HepG2 (cell line): ENCODE measurements around the gene CDC34. TPM values are rescaled to one million over a fixed set of nuclear protein-coding genes. Genes with fewer than 3 reads are reported as not detected.

Experiments
- ATAC-seq: fragments of 200-7000 bp; cut with Tn5 transposase; 3 replicates; pipeline ENCODE4 v1.9.1; 2020; ENCODE audit warnings: mild to moderate bottlenecking, moderate library complexity
- BruUV-seq: library from RNA; stranded (reverse); fragments of 400-500 nt; replicated peaks from 2 replicates; lab custom pipeline; 2021; lab: Mats Ljungman, UMichigan
- CTCF ChIA-PET: fragments of 300-600 bp; formaldehyde crosslinking; extraction: SDS; loops from one replicate; lab custom pipeline; 2021; ENCODE audit warnings: low total read pairs, inconsistent platforms, low intra/inter-chr PET ratio; lab: Yijun Ruan, JAX
- POLR2A ChIA-PET: fragments of 350-600 bp; sonication (Branson Sonifier 250); formaldehyde crosslinking; loops from one replicate; lab custom pipeline; 2020; ENCODE audit warnings: antibody characterized with exemption, inconsistent platforms; lab: Yijun Ruan, JAX
- DNase-seq: peaks from one replicate; pipeline ENCODE4 v3.0.0-alpha.2; 2015; ENCODE audit warnings: low spot score
- FAIRE-seq: peaks from 3 replicates; lab custom pipeline; 2011; peaks lifted over from hg19 to GRCh38; lab: Jason Lieb, UNC
- H2AFZ ChIP-seq: one replicate; pipeline ENCODE4 v1.6.1; 2011; ENCODE audit warnings: low read length, inconsistent platforms
- H3K27ac ChIP-seq: fragments of 300-600 bp; 3 replicates; pipeline ENCODE4 v1.8.0; 2011; ENCODE audit warnings: mixed run types, mild to moderate bottlenecking, mixed read lengths, low read length, inconsistent platforms; ENCODE audit not compliant: insufficient read depth; ENCODE audit errors: extremely low read length
- H3K27me3 ChIP-seq, 2 experiments: fragments of 200-600 bp in 1 of 2; 2 replicates in 1 of 2; 3 replicates in 1 of 2; pipeline versions ENCODE4 v1.6.0 to v1.8.0; 2011; ENCODE audit warnings: low read length in 2 of 2, mild to moderate bottlenecking in 2 of 2, moderate library complexity in 2 of 2, inconsistent platforms in 1 of 2; ENCODE audit not compliant: insufficient read depth in 2 of 2, control insufficient read depth in 1 of 2
- H3K36me3 ChIP-seq, 2 experiments: fragments of 200-600 bp in 1 of 2; replicated peaks in 1 of 2; 2 replicates in 1 of 2; 3 replicates in 1 of 2; pipeline versions ENCODE4 v1.5.1 to v1.8.0; 2011; ENCODE audit warnings: low read length in 2 of 2, inconsistent platforms in 1 of 2; ENCODE audit not compliant: insufficient read depth in 2 of 2, control insufficient read depth in 1 of 2
- H3K4me1 ChIP-seq: 2 replicates; pipeline ENCODE4 v1.5.1; 2012; ENCODE audit warnings: low read length, inconsistent platforms; ENCODE audit not compliant: insufficient read depth
- H3K4me2 ChIP-seq: 2 replicates; pipeline ENCODE4 v1.6.0; 2011; ENCODE audit warnings: low read depth, low read length, inconsistent platforms
- H3K4me3 ChIP-seq, 3 experiments: fragments of 200-600 bp in 1 of 3; sonication (generic), shearing (Covaris generic) in 1 of 3; replicated peaks in 1 of 3; 2 replicates each; pipeline ENCODE4 v1.5.1; 2011 to 2016; ENCODE audit warnings: low read length in 3 of 3, inconsistent platforms in 2 of 3, low read depth in 2 of 3, mild to moderate bottlenecking in 2 of 3, control low read depth in 1 of 3, mixed read lengths in 1 of 3; ENCODE audit not compliant: insufficient read depth in 1 of 3
- H3K79me2 ChIP-seq: one replicate; pipeline ENCODE4 v1.6.1; 2011; ENCODE audit warnings: low read length, inconsistent platforms; ENCODE audit not compliant: insufficient read depth
- H3K9ac ChIP-seq: 2 replicates; pipeline ENCODE4 v1.6.0; 2011; ENCODE audit warnings: mild to moderate bottlenecking, low read depth, low read length, inconsistent platforms; ENCODE audit not compliant: insufficient read depth
- H3K9me3 ChIP-seq: 2 replicates; pipeline ENCODE4 v1.5.1; 2012; ENCODE audit warnings: mild to moderate bottlenecking, low read length
- H4K20me1 ChIP-seq: 2 replicates; pipeline ENCODE4 v1.6.0; 2011; ENCODE audit warnings: inconsistent platforms, mild to moderate bottlenecking, low read length, moderate library complexity; ENCODE audit not compliant: insufficient read depth
- ATM ChIP-seq: fragments of 450-650 bp; IDR thresholded peaks from 2 replicates; pipeline ENCODE4 v1.7.1; 2017; ENCODE audit warnings: mild to moderate bottlenecking, borderline replicate concordance
- BCL6 ChIP-seq: IDR thresholded peaks from 2 replicates; pipeline ENCODE4 v1.6.1; 2016; ENCODE audit warnings: missing genetic modification reagents, missing compliant biosample characterization
- CBX1 ChIP-seq: IDR thresholded peaks from one replicate; pipeline ENCODE4 v1.6.1; 2016; ENCODE audit warnings: antibody characterized with exemption, low read depth
- CBX5 ChIP-seq: sonication (generic); formaldehyde crosslinking; IDR thresholded peaks from 2 replicates; pipeline ENCODE4 v1.4.0; 2020; ENCODE audit warnings: missing genetic modification reagents, borderline replicate concordance
- ESRRA ChIP-seq: sonication (generic); formaldehyde crosslinking; IDR thresholded peaks from 2 replicates; pipeline ENCODE4 v1.5.1; 2020; ENCODE audit warnings: mild to moderate bottlenecking, low read depth, missing genetic modification reagents
- FOSL2 ChIP-seq: sonication (generic); formaldehyde crosslinking; IDR thresholded peaks from 2 replicates; pipeline ENCODE4 v1.4.0; 2020; ENCODE audit warnings: missing genetic modification reagents
- GATAD2A ChIP-seq: IDR thresholded peaks from 2 replicates; pipeline ENCODE4 v1.6.1; 2016
- MAFG ChIP-seq: sonication (generic); formaldehyde crosslinking; IDR thresholded peaks from 2 replicates; pipeline ENCODE4 v1.5.1; 2020; ENCODE audit warnings: mild to moderate bottlenecking, missing genetic modification reagents
- MTA3 ChIP-seq: sonication (generic); formaldehyde crosslinking; IDR thresholded peaks from 2 replicates; pipeline ENCODE4 v1.4.0; 2020; ENCODE audit warnings: missing genetic modification reagents
- MYNN ChIP-seq: sonication (generic); formaldehyde crosslinking; IDR thresholded peaks from 2 replicates; pipeline ENCODE4 v1.4.0; 2020; ENCODE audit warnings: mild to moderate bottlenecking, low read depth, missing genetic modification reagents
- NR0B2 ChIP-seq: sonication (generic); formaldehyde crosslinking; IDR thresholded peaks from 2 replicates; pipeline ENCODE4 v1.4.0; 2020; ENCODE audit warnings: mild to moderate bottlenecking, missing genetic modification reagents
- REST ChIP-seq, 2 experiments: IDR thresholded peaks; 2 replicates each; pipeline ENCODE4 v1.6.1; 2011 to 2012; ENCODE audit warnings: low read length in 2 of 2, borderline replicate concordance in 1 of 2, low read depth in 1 of 2, mild to moderate bottlenecking in 1 of 2, moderate library complexity in 1 of 2
- SOX13 ChIP-seq, 3 experiments: fragments of 450-650 bp in 1 of 3; sonication (generic) in 1 of 3; formaldehyde crosslinking in 1 of 3; IDR thresholded peaks in 2 of 3; conservative IDR thresholded peaks in 1 of 3; 2 replicates each; pipeline versions ENCODE4 v1.5.0 to v1.6.1; 2016 to 2020; ENCODE audit warnings: antibody characterized with exemption in 1 of 3, mild to moderate bottlenecking in 1 of 3, missing compliant biosample characterization in 1 of 3, missing genetic modification reagents in 1 of 3, moderate library complexity in 1 of 3
- SP5 ChIP-seq: IDR thresholded peaks from 2 replicates; pipeline ENCODE4 v1.6.1; 2016; ENCODE audit warnings: low read depth, borderline replicate concordance
- TFDP1 ChIP-seq: IDR thresholded peaks from 2 replicates; pipeline ENCODE4 v1.6.1; 2016; ENCODE audit warnings: missing compliant biosample characterization, missing genetic modification reagents, borderline replicate concordance
- ZNF354B ChIP-seq: sonication (generic); formaldehyde crosslinking; IDR thresholded peaks from 2 replicates; pipeline ENCODE4 v1.8.0; 2022; ENCODE audit warnings: mild to moderate bottlenecking, missing genetic modification reagents
- ZNF589 ChIP-seq: sonication (generic); formaldehyde crosslinking; conservative IDR thresholded peaks from 2 replicates; pipeline ENCODE4 v1.8.0; 2022; ENCODE audit warnings: mild to moderate bottlenecking, moderate library complexity, missing genetic modification reagents
- ZNF75D ChIP-seq: sonication (generic); formaldehyde crosslinking; IDR thresholded peaks from 2 replicates; pipeline ENCODE4 v1.8.1; 2023; ENCODE audit warnings: missing genetic modification reagents, mild to moderate bottlenecking, borderline replicate concordance
- WGBS: methylation state at CpG from one replicate; pipeline ENCODE4 v1.1.6; 2017; ENCODE audit warnings: low lambda C conversion rate; 5-methylcytosine and 5-hydroxymethylcytosine counted together
- in situ Hi-C: cut with HindIII; loops from 2 replicates; pipeline ENCODE4 v1.10.0; 2017; ENCODE audit warnings: low pct_unique_long_range_greater_than_20kb; ENCODE audit not compliant: extremely low pct_ligation_motif_present
- intact Hi-C: fragments of 100-400 bp; cut with micrococcal nuclease; formaldehyde crosslinking; loops from one replicate; pipeline ENCODE4 v1.10.0; 2022; ENCODE audit not compliant: unreplicated experiment
- polyA plus RNA-seq, 8 experiments: library from polyadenylated mRNA; depleted of rRNA in 3 of 8; stranded (reverse) in 7 of 8; unstranded in 1 of 8; fragments of >200 nt; fragmentation: Illumina TruSeq in 4 of 8; extraction: Trizol in 4 of 8; gene quantifications; 2 replicates each; pipeline versions ENCODE4 v1.2.1 to v1.2.3, GENCODE V29; 2011 to 2016; ENCODE audit warnings: low read depth in 4 of 8, missing spikeins in 1 of 8, mixed read lengths in 1 of 8; ENCODE audit not compliant: insufficient read depth in 1 of 8
- total RNA-seq, 5 experiments: library from RNA; depleted of rRNA; stranded (reverse); fragments of >200 nt; fragmentation: Illumina TruSeq; extraction: Trizol; gene quantifications; 2 replicates each; pipeline ENCODE4 v1.2.3, GENCODE V29; 2016; ENCODE audit warnings: low read depth in 1 of 5

The CDC34 gene
- total and polyA plus RNA-seq, 2 of the 13 experiments (the other 11 are each of a cell fraction or from before 2014, with no cell fraction given), result 138 to 150 TPM

GRCh38 chr19:590750-591098 is 59.2 kb downstream of the CDC34 start (continued):
- TF ChIP-seq TFDP1 (CRISPR knock-in tag) (no peak), ZNF589 (CRISPR knock-in tag) (no peak), ATM (no peak), ZNF354B (no peak), SOX13 (IDR thresholded peaks at IDR 0.05) (no peak), SOX13 (CRISPR knock-in tag; conservative IDR thresholded peaks at IDR 0.05 in 1 of 2, IDR thresholded peaks at IDR 0.05 in 1 of 2) (no peak), MYNN (CRISPR knock-in tag) (no peak), CBX1 (no peak)

GRCh38 chr19:591099-591958 is 59.8 kb downstream of the CDC34 start:
- H3K36me3 ChIP-seq, result no peaks in the 10 kb centered on the region
- ATAC-seq (peak; percentile 5; the same call in 2 of the 3 replicates), FAIRE-seq (no peak), DNase-seq (no peak)
- ChIA-PET CTCF (no interaction called here), POLR2A (no interaction called here)
- no peak overlapping the region for H3K27ac ChIP-seq
- H3K4me1 ChIP-seq, result peaks cover 26% of the 10 kb centered on the region
- H3K4me2 ChIP-seq, result no peak overlapping the region
- in situ Hi-C loops (no loop called here), intact Hi-C loops (no loop called here)
- peaks cover 11 to 75% of the 10 kb centered on the region in 2 experiments for H3K27me3 ChIP-seq
- no peaks in the 10 kb centered on the region for H3K79me2 ChIP-seq
- no peak overlapping the region for H3K4me3 ChIP-seq
- no TSS peak for BruUV-seq
- no peak overlapping the region for H3K9ac ChIP-seq
- peaks cover 26% of the 10 kb centered on the region; the same call in 1 of the 2 replicates for H4K20me1 ChIP-seq
- H3K9me3 ChIP-seq, result no peaks in the 10 kb centered on the region
- no peak overlapping the region for H2AFZ ChIP-seq
- WGBS, result 56% methylated on average over 57 of the region's 75 CpGs
- TF ChIP-seq BCL6 (CRISPR knock-in tag), result 0 out of 2 replicates have a peak, but pooled peaks have one; percentile 37
- TF ChIP-seq CBX5 (CRISPR knock-in tag), result no peak
- TF ChIP-seq FOSL2 (CRISPR knock-in tag), result peak; percentile 33; the same call in 1 of the 2 replicates
- TF ChIP-seq MAFG (CRISPR knock-in tag), result no peak
- TF ChIP-seq ESRRA (CRISPR knock-in tag), result no peak
- TF ChIP-seq NR0B2 (CRISPR knock-in tag), result no peak
- TF ChIP-seq MTA3 (CRISPR knock-in tag), result no peak
- TF ChIP-seq ZNF75D, result peak; percentile 78; the same call in 1 of the 2 replicates
- peak in 1 of 2 experiments; percentile 97 for TF ChIP-seq REST (IDR thresholded peaks at IDR 0.05; ENCODE audit: borderline replicate concordance in 1 of 2, low read depth in 1 of 2, low read length in 2 of 2)
- no peak for TF ChIP-seq GATAD2A (CRISPR knock-in tag)
- TF ChIP-seq SP5 (CRISPR knock-in tag), result no peak
